Measurements from ENCODE around the gene NTRK3.

Gene NTRK3

GRCh38 chr15:88230823-88231222 is 25.7 kb downstream of the NTRK3 start:
- no peak for DNase-seq

DNA sequence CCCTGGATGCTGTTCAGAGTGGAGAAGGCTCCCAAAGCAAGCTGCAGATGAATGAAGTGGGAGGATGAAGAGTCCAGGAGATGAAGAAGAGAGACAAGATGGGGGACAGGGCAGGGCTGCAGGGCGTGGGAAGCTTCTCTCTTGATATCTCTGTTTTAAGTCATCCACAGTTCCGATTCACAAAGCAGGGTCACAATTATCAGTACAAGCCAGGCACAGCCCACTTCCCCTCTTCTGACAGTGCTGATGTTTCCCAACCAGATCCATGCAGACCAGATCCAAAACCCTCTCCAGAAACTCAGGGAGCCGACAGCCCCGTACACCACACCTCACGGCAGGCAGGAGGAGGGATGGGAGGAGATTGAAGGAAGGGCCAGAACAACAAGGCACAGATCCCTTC is 31.1 kb downstream of the NTRK3 start:
- DNase-seq = no peak

GRCh38 chr15:88223084-88223483 is 33.5 kb downstream of the NTRK3 start:
- DNase-seq = no peak

DNA sequence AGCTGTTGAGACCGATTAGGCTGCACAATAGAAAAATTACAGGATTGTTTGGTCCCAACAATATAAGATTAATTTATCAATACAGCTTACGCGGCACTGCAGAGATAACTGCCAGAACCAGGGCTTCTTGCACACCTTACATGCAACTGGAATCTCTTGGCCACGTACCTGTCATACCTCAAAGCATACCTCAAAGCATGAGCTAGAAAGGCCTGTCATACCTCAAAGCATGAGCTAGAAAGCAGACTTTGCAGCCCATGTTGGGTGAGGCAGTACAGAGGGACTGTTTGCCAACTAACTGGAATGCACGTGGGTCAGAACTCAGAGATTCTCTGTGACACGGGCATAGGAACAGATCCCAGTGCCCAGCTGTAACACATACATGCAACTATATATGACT is 34.7 kb downstream of the NTRK3 start:
- DNase-seq = no peak

GRCh38 chr15:88220443-88221335 is 35.9 kb downstream of the NTRK3 start:
- no peak for DNase-seq

DNA sequence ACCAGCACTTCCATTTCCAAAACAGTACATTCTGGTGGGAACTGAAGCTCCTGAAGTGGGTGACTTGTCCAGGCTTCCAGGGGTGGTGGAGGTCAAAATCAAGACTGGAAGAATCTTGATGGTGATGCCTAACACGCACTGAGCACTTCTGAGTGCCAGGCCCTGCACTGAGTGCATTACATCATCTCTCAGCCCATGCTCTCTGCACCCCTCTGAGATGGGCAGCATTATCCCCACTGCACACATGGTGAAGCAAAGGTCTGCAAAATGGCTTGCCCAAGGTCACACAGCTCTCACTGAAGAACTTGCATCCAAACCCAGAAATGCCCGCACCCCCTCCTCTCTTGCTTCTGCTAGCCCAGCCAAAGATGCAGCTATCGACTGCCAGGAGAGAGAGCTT is 36.9 kb downstream of the NTRK3 start:
- no peak for DNase-seq

DNA sequence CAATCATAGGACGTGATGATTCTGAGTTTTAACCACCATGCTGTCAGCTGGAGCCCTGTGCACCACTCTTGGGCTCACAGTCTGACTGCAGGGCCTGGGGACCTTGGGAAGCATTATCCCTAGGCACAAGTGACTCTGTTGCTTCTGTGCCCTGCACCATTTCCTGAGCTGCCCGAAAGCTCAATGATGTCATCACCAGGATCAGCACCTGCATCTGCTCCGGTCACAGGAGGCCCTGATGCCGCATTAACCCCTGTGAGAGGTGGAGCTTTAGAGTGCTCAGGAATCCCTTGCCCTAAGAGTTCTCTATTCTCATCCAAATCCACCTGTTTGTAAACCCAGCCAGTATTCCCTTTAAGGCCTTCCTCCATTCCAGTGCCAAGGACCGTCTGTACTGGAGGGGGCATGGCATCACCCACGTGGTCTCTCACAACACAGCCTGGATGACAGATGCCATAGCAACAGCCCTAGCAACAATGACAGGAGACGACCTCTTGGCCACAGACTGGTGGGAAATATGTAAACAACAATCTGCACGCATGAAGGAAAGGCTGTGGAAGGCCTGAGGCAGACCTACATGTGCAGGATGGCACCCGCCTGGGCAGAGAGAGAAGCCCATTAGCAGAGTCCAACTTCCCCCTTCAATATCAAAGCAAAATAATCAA is 37.9 kb downstream of the NTRK3 start:
- no peak for DNase-seq

DNA sequence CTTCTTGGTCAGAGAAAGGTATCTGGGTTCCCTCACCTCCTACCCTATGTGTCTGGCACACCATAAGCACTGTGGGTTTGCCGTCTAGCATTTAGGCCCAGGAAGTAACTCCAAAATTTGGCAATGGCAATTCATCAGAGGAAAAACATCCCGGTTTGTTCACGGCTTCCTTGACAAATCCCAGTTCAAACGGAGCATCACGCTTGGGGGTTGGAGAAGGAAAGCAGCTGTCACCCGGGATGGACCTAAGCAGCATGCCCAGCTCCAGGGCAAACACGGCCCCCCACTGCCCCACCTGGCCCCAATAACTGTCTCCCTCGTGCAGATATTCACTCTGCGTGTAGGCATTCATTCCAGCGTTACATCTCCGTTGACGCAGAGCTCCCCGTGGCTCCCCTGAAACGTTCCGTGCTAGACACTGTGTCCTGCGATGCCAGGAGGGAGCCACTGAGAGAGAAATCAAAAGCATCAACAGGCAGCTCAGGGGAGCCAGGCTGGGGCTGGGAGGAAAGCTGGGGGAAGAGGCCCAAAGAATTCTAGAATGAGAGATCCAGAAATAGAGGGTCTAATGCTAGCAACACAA is 41.4 kb downstream of the NTRK3 start:
- no peak for DNase-seq

GRCh38 chr15:88209111-88209510 is 47.4 kb downstream of the NTRK3 start:
- DNase-seq = no peak

DNA sequence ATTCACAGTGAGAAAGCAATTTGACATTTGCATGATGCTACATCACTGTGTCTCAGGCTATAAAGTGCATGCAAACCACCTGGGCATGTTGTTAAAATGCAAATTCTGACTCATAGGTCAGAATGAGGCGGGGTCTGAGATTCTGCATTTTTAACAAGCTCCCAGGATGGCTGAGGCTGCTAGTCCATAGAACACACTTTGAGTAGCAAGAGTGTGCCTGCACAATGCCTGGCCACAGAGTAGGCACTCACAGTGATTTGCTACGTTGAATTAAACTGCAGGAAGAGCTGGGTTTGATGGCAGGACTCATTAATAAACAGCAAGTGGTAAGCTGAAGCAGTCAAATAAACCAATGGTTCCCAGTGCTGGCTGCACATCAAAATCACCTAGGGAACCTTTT is 48.1 kb downstream of the NTRK3 start:
- DNase-seq = no peak

DNA sequence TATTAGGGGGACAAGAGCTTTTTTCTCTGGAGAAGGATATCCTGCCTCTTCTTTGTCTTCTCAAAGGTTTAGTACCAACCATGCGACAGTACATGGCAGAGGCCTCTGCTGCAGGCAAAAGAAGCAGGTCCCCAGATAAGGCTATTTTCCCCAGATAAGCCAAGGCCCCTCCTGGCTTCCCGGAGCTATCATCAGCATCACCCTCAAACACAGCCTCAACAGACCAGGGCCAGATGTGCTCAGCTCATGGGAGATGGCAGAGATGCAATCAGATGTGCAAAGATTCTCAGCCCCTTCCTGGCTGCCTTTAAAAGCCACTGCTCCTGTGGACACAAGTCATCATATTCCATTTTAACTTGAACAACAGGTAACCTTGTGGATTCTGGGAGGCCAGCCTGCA is 49.0 kb downstream of the NTRK3 start:
- no peak for DNase-seq

DNA sequence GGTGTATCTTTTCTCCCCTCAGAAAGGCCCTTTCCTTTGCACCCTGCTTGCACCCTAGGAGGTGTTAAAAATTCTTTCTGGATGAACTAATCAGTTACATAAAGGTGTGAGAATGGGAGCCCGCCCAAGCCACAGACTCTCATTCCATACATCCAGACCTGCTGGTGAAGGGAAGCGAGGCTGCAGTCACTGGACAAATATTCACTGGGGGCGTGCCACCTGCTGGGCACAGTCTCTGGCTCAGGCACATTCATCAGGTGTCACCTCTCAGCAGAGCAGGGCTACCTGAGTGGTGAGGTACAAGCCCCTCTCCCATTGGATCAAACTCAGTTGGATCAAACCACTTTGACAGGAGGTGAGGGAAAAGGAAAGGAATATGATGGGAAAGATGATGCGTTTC is 52.0 kb downstream of the NTRK3 start:
- no peak for DNase-seq

DNA sequence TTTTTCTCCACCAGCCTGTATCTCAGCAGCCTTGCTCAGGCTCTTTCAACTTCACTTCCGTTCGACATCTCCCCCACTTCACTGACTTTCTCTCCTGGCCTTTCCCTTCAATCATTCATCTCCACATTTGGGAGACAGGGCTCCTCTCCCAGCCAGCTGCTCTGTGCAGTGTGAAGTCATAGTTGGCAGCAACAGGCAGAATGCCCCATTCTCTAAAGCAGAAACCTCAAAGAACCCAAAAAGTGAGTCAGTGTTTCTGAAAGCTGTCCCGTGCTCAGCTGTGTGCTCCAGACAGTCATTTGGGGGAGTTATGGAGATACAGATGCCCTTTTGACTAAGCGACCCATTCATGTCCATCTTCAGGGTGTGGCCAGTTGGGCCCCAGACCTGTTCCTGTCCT is 54.3 kb downstream of the NTRK3 start:
- no peak for DNase-seq

DNA sequence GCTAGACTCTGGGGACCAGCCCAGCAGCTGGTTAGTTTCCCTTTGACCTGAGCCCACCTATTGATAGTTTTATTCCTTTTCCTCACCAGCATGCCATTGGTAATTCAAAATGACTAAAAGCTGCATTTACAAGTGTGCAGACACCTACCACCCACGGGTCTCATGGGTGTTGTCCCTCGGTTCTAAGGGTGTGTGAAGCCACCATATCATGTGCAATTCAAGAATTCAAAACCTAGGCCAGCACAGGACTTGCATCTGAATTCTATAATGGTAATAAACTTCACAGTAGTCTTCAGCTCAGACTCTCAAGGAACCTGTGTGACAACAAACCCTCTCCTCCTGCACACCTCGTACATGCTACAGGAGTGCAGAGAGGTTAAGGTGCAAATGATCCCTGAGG is 55.3 kb downstream of the NTRK3 start:
- no peak for DNase-seq

GRCh38 chr15:88196961-88197360 is 59.6 kb downstream of the NTRK3 start:
- no peak for DNase-seq

- no peak for DNase-seq
Measured at GRCh38 chr15:88194162-88194561, 62.4 kb downstream of the NTRK3 start.

GRCh38 chr15:88193415-88193814 is 63.1 kb downstream of the NTRK3 start:
- DNase-seq = no peak

GRCh38 chr15:88191812-88192165 is 64.8 kb downstream of the NTRK3 start:
- DNase-seq = no peak

DNA sequence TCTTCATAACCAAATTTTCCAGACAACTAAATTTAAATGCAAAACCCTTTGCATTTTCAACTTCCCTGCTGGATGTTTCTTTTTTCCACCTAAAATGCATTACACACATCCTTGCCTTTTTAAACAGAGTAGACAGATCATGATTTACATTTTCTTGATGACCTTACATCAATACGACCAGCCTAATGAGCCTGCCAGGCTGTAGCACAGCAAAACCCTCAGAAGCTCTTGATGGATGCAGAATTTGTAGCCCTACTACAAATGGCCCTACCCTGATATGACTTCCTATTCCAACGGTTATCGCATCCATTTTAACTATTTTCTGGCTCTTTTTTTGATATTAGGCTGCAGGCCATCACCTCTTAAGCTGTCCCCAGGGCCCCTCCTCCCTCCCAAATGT is 66.3 kb downstream of the NTRK3 start:
- no peak for DNase-seq

DNA sequence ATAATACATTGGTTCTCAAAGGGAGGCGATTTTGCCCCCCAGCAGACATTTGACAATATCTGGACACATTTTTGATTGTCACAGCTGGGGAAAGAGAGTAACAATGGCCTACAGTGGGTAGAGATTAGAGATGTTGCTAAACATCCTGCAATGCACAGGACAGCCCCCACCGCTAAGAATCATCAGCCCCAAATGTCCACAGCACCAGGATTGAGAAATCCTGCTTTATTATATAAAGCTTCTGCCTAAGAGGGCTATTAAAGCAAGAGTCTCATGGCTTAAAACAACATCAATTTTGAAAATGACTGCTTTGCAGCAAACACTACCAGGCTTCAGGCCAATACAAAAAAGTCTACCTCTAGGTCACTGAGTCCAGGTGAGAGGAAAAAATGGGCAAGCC is 68.2 kb downstream of the NTRK3 start:
- DNase-seq = no peak

- DNase-seq = no peak
Measured at GRCh38 chr15:88187195-88187594, 69.3 kb downstream of the NTRK3 start.

GRCh38 chr15:88185584-88185983 is 71.0 kb downstream of the NTRK3 start:
- DNase-seq = no peak

GRCh38 chr15:88181613-88182012 is 74.9 kb downstream of the NTRK3 start:
- no peak for DNase-seq

GRCh38 chr15:88179562-88179961 is 77.0 kb downstream of the NTRK3 start:
- DNase-seq = no peak
